Karpas-422 (cell line): ENCODE data around the gene ATP5F1B. TPM values are rescaled to one million over a fixed set of nuclear protein-coding genes. Genes with fewer than 3 reads are reported as not detected.

Source experiments
- DNase-seq: peaks from one replicate; pipeline ENCODE4 v3.0.0-alpha.2; 2015
- H2AFZ ChIP-seq: fragments of 200-600 bp; sonication (generic); 2 replicates; pipeline ENCODE4 v1.6.1; 2014; ENCODE audit warnings: antibody characterized with exemption, low read length, mixed read lengths
- H3K27ac ChIP-seq: fragments of 200-600 bp; sonication (generic); 2 replicates; pipeline ENCODE4 v1.5.1; 2014; ENCODE audit warnings: mild to moderate bottlenecking, low read length, moderate library complexity
- H3K27me3 ChIP-seq: fragments of 200-600 bp; sonication (generic); 2 replicates; pipeline ENCODE4 v1.6.1; 2014; ENCODE audit warnings: low read length, mixed read lengths
- H3K36me3 ChIP-seq: fragments of 200-600 bp; sonication (generic); 2 replicates; pipeline ENCODE4 v1.6.1; 2014; ENCODE audit warnings: low read length, mixed read lengths; ENCODE audit not compliant: insufficient read depth
- H3K4me1 ChIP-seq: fragments of 200-600 bp; sonication (generic); 2 replicates; pipeline ENCODE4 v1.6.1; 2014; ENCODE audit warnings: mild to moderate bottlenecking, low read length, mixed read lengths
- H3K4me2 ChIP-seq: fragments of 200-600 bp; sonication (generic); 2 replicates; pipeline ENCODE4 v1.6.1; 2014; ENCODE audit warnings: low read length, low read depth, mild to moderate bottlenecking; ENCODE audit not compliant: poor library complexity, severe bottlenecking
- H3K4me3 ChIP-seq: fragments of 200-600 bp; sonication (generic); 2 replicates; pipeline ENCODE4 v1.5.1; 2014; ENCODE audit warnings: mild to moderate bottlenecking, antibody characterized with exemption, low read length, mixed read lengths
- H3K79me2 ChIP-seq: fragments of 200-600 bp; sonication (generic); 2 replicates; pipeline ENCODE4 v1.6.1; 2014; ENCODE audit warnings: mild to moderate bottlenecking, low read length, mixed read lengths
- H3K9ac ChIP-seq: fragments of 200-600 bp; sonication (generic); 2 replicates; pipeline ENCODE4 v1.6.0; 2014; ENCODE audit warnings: low read length
- H3K9me2 ChIP-seq: fragments of 200-600 bp; sonication (generic), shearing (Covaris generic); replicated peaks from 2 replicates; pipeline ENCODE4 v1.6.0; 2014; ENCODE audit warnings: mild to moderate bottlenecking, low read length, moderate library complexity; ENCODE audit not compliant: insufficient read depth
- H3K9me3 ChIP-seq: fragments of 300-700, 200-600 bp; sonication (generic); 2 replicates; pipeline ENCODE4 v1.6.1; 2014; ENCODE audit warnings: low read length, mixed read lengths
- H4K20me1 ChIP-seq: fragments of 200-600 bp; sonication (generic); 2 replicates; pipeline ENCODE4 v1.6.1; 2014; ENCODE audit warnings: mild to moderate bottlenecking, antibody characterized with exemption, low read length, low read depth; ENCODE audit not compliant: insufficient read depth
- total RNA-seq: library from RNA; depleted of rRNA; stranded (reverse); fragments of >200 nt; shearing (Covaris generic); gene quantifications from 2 replicates; pipeline ENCODE4 v1.2.3, GENCODE V29; 2014; ENCODE audit warnings: low replicate concordance; rRNA removed

Gene ATP5F1B
- total RNA-seq, result 520 and 674 TPM in 2 replicates

DNA sequence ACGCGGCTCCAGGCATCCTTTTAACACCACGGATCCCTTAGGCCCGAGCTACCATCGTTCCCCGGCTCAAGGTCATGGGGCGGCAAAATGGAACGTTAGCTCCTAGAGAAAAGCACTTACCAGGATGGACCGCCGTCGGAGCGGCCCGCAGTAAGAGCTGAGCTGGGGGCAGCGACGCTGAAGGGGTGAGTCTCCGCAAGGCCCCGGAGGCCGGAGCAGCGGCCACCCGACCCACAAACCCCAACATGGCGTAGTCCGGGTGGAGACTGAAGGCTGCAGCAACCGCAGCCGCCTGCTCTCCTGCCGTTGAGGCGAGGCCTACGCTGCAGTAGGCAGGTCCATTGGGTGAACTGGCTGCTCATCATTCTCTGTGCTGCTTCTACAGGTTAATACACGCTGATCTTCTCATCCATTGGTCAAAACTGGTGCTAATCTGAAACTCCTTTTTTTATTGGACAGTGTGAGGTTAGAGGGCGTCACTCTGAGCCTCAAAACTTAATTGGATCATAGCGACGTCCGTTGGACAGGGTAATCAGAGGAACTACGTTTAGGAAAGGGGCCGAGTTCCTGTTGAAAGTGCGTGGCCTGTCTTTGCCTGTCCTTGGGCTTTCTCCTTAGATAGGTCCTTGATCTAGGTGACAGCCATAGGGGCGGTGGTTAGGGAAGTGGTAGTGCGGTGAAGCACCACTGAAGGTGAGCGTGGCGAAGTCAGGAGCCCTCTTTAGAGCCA, at the start of gene ATP5F1B:
TSS of gene ATP5F1B (minus strand) at position 268 of the 730 bp plus-strand sequence. CDS start at position 247, 21 bp downstream.
- Histone ChIP-seq H3K4me2 (peak within 1 kb of the TSS; percentile 83), H3K4me3 (peak within 1 kb of the TSS; percentile 97)

DNA sequence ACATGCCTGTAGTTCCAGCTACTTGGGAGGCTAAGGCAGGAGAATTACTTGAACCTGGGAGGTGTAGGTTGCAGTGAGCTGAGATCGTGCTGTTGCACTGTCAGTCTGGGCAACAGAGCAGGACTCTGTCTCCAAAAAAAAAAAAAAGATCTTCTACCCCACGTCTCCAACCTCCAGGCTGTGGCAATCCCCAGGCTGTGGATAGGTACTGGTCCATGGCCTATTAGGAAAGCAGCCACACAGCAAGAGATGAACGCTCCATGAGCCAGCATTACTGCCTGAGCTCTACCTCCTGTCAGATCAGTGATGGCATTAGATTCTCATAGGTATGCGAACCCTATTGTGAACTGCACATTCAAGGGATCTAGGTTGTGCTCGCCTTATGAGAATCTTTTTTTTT, 48.4 kb upstream of the ATP5F1B start:
- Histone ChIP-seq H3K9me3 (no peaks in the 10 kb centered on the region), H3K9me2 (no peaks in the 10 kb centered on the region), H3K27me3 (no peaks in the 10 kb centered on the region), H3K27ac (no peak overlapping the region), H3K79me2 (peaks cover 2% of the 10 kb centered on the region; the same call in 1 of the 2 replicates), H3K4me2 (no peak overlapping the region), H3K9ac (no peak overlapping the region), H4K20me1 (no peaks in the 10 kb centered on the region), H3K36me3 (no peaks in the 10 kb centered on the region), H2AFZ (no peak overlapping the region), H3K4me3 (no peak overlapping the region), H3K4me1 (peaks cover 3% of the 10 kb centered on the region)
- no peak for DNase-seq

More for the DNA sequence above, at the start of gene ATP5F1B:
- H3K9ac ChIP-seq, result peak within 1 kb of the TSS; percentile 93
- DNase-seq, result peak; percentile 99
- peaks cover 29% of the 10 kb centered on the region for H4K20me1 ChIP-seq
- H3K27ac ChIP-seq, result peak within 1 kb of the TSS; percentile 90
- H2AFZ ChIP-seq, result peak within 1 kb of the TSS; percentile 34; the same call in 1 of the 2 replicates
- H3K4me1 ChIP-seq, result peaks cover 23% of the 10 kb centered on the region
- H3K27me3 ChIP-seq, result no peaks in the 10 kb centered on the region
- H3K9me3 ChIP-seq, result no peaks in the 10 kb centered on the region
- no peaks in the 10 kb centered on the region for H3K9me2 ChIP-seq
- peaks cover 36% of the 10 kb centered on the region for H3K36me3 ChIP-seq
- H3K79me2 ChIP-seq, result peaks cover 37% of the 10 kb centered on the region

DNA sequence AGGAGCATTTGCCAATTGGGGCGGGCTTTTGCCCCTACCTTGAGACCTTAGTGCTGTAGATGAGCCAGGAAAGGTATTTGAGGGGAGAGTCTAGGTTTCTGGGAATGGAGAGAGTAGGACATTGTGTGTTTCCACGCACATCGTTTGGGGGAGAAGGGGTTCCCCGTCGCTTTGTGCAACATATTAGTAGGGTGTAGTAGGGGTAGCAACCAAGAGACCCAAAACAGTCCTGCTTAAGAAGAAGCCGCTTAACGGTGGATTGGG, 43.0 kb upstream of the ATP5F1B start:
- H3K79me2 ChIP-seq, result peaks cover 47% of the 10 kb centered on the region
- H3K27me3 ChIP-seq, result no peaks in the 10 kb centered on the region
- H3K4me3 ChIP-seq, result peak overlapping the region; percentile 69
- peak overlapping the region; percentile 82 for H3K4me2 ChIP-seq
- peak overlapping the region; percentile 78 for H3K9ac ChIP-seq
- H3K36me3 ChIP-seq, result peaks cover 22% of the 10 kb centered on the region; the same call in 1 of the 2 replicates
- no peaks in the 10 kb centered on the region for H3K9me2 ChIP-seq
- H3K27ac ChIP-seq, result peak overlapping the region; percentile 91
- H4K20me1 ChIP-seq, result peaks cover 13% of the 10 kb centered on the region
- H3K9me3 ChIP-seq, result no peaks in the 10 kb centered on the region
- peak overlapping the region; percentile 4; the same call in 1 of the 2 replicates for H2AFZ ChIP-seq
- peaks cover 35% of the 10 kb centered on the region for H3K4me1 ChIP-seq
- no peak for DNase-seq

DNA sequence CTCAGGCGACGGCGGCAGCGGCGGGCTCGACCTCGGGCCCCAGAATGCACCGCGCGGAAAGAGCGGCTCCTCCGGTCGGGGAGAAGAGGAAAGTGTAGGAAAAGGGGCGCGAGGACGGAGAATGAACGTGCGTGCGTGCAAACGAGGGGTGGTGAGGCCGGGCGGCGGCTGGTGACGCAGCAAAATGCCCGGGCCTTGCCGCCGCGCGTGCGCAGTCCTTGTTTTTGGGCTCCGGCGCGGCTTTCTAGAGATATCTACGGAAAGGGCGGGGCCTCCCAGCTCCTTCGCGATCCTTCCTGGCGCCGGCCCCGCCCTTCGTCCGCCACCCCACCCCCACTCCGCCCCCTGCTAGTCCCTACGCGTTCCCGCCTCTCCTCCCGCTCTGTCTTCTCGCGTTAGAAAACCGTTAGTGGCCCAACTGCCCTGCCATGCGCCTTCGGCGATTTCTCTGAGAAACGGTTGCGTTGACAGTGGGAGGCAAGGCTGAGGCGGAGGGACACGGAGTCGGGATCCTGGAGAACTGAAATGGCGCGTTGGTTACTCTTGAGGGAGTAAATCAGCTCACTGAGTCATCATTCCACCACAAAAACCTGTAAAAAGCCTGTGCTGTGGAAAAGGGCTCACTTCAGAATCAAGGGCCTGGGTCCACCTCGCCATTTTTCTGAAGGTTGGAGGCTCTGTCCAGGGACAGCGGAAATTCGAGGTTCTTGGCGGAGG, 42.5 kb upstream of the ATP5F1B start, which contains the start of gene PTGES3:
TSS of gene PTGES3 (minus strand) at position 156 of the 717 bp plus-strand sequence. CDS start 285 bp downstream, outside the sequence.
- Histone ChIP-seq H4K20me1 (peaks cover 13% of the 10 kb centered on the region), H3K9ac (peak within 1 kb of the TSS; percentile 99), H3K36me3 (peaks cover 22% of the 10 kb centered on the region; the same call in 1 of the 2 replicates), H3K79me2 (peaks cover 52% of the 10 kb centered on the region), H3K27ac (peak within 1 kb of the TSS; percentile 91), H3K9me2 (no peaks in the 10 kb centered on the region), H3K4me3 (peak within 1 kb of the TSS; percentile 96), H3K27me3 (no peaks in the 10 kb centered on the region), H2AFZ (peak within 1 kb of the TSS; percentile 4; the same call in 1 of the 2 replicates), H3K4me1 (peaks cover 35% of the 10 kb centered on the region), H3K9me3 (no peaks in the 10 kb centered on the region), H3K4me2 (peak within 1 kb of the TSS; percentile 82)
- peak; percentile 99 for DNase-seq

DNA sequence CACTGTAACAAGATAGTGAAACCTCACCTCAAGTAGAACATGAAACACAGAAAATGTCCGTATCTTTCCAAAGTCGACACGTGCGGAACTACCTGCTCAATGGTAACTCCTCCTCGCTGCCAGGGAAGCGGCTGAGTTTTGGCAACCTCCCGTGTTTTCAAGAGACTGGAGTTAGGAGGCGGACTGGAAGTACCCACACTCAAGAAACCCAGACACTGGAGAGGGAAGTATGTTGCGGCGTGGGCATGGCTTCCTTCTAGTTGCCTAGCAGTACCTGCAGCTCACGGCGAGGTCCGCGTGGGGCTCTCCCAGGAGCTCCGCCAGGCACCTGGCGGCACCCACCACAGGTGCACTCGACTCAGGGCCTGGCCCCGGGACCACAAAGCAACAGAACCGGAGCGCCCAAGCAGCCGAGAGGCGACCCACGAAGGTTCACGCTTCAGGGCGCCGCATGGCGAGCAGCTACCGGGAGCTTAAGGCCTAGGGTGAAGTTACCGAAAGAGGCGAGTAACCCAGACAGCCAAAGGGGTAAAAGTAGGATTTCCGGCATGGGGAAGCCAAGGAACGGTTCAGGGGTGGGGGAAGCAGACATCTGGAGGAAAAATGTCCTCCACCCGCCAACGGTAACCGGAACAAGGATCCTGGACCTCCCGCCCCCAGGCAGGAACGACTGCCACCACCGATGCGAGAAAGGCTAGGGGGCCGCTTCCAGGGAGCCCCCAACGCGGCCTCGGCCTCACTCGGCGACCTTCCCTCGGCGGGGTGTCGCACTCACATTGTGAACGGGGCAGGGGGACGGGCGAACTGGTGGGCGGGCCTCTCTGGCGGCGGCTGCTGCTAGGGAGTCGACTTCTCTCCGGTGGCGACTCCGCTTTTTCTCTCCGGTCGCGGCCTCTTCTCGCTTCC, 41.7 kb upstream of the ATP5F1B start:
- H3K4me3 ChIP-seq, result peak overlapping the region; percentile 96
- peaks cover 18% of the 10 kb centered on the region for H4K20me1 ChIP-seq
- H3K79me2 ChIP-seq, result peaks cover 60% of the 10 kb centered on the region

DNA sequence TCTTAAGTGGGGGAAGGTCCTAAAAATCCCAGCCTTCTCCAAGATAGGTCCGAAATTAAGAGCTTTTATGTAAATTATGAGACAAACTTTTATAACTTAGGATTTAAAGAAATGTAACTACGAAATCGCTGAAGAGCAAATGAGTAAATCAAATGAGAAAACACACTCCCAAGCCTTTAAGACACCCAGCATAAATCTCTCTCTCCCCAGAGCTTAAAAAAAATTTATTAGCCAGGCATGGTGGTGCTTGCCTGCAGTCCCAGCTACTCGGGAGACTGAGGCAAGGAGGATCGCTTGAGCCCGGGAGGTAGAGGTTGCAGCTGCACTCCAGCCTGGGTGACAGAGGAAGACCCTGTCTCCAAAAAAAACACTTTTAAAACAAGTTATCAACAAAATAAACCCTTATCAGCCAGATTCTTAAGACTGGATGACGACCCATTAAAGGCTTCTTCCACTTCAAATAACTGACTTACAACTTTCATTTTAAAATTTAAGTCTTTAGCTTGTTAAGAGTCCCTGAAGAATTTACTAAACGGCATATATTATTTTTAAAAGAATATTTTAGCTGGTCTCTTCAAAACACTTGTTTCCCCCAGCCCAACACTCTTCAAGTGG, 39.1 kb upstream of the ATP5F1B start:
- peaks cover 38% of the 10 kb centered on the region; the same call in 1 of the 2 replicates for H3K36me3 ChIP-seq
- H3K27me3 ChIP-seq, result no peaks in the 10 kb centered on the region
- peaks cover 86% of the 10 kb centered on the region for H3K79me2 ChIP-seq
- no peak overlapping the region for H3K27ac ChIP-seq
- H4K20me1 ChIP-seq, result peaks cover 42% of the 10 kb centered on the region
- DNase-seq, result no peak
- H3K9ac ChIP-seq, result no peak overlapping the region
- no peaks in the 10 kb centered on the region for H3K9me3 ChIP-seq
- H3K4me1 ChIP-seq, result peaks cover 35% of the 10 kb centered on the region
- H3K4me3 ChIP-seq, result no peak overlapping the region
- peak overlapping the region; percentile 31 for H3K4me2 ChIP-seq
- no peaks in the 10 kb centered on the region for H3K9me2 ChIP-seq
- H2AFZ ChIP-seq, result no peak overlapping the region

More for the DNA sequence above, 41.7 kb upstream of the ATP5F1B start:
- no peaks in the 10 kb centered on the region for H3K27me3 ChIP-seq
- peak overlapping the region; percentile 99 for H3K9ac ChIP-seq
- H3K9me2 ChIP-seq, result no peaks in the 10 kb centered on the region
- peak; percentile 72 for DNase-seq
- H3K27ac ChIP-seq, result peak overlapping the region; percentile 86
- peaks cover 35% of the 10 kb centered on the region for H3K4me1 ChIP-seq
- peak overlapping the region; percentile 81 for H3K4me2 ChIP-seq
- peaks cover 22% of the 10 kb centered on the region; the same call in 1 of the 2 replicates for H3K36me3 ChIP-seq
- no peaks in the 10 kb centered on the region for H3K9me3 ChIP-seq
- H2AFZ ChIP-seq, result no peak overlapping the region

DNA sequence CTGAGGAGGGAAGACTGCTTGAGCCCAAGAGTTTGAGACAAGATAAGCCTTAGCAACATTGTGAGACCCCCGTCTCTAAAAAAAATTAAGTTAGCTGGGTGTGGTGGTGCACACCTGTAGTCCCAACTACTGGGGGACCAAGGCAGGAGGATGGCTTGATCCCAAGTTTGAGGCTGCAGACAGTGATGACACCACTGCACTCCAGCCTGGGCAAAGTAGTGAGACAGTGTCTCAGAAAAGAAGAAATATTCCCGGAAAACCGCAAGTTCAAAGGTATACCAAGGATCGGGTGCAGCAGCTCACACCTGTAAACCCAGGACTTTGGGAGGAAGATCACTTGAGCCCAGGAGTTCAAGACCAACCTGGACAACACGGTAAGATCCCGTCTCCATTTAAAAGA, 36.5 kb upstream of the ATP5F1B start:
- Histone ChIP-seq H3K4me1 (peaks cover 24% of the 10 kb centered on the region), H2AFZ (no peak overlapping the region), H3K9me3 (no peaks in the 10 kb centered on the region), H3K79me2 (peaks cover 100% of the 10 kb centered on the region), H3K4me2 (no peak overlapping the region), H3K36me3 (peaks cover 41% of the 10 kb centered on the region; the same call in 1 of the 2 replicates), H3K4me3 (no peak overlapping the region), H4K20me1 (peaks cover 60% of the 10 kb centered on the region), H3K9ac (no peak overlapping the region), H3K27me3 (no peaks in the 10 kb centered on the region), H3K9me2 (no peaks in the 10 kb centered on the region), H3K27ac (no peak overlapping the region)
- DNase-seq, result no peak
